Calu3 (cell line): ENCODE results near the gene TGIF2. TPM values are rescaled to one million over a fixed set of nuclear protein-coding genes. Genes with fewer than 3 reads are reported as not detected.
"Not testable (repeated sequence)": the region's sequence is repeated elsewhere in the genome, so short reads cannot be mapped to it uniquely, and the experiment has no call there.

Experiments used
- BruUV-seq: library from RNA; stranded (reverse); fragments of 400-500 nt; replicated peaks from 2 replicates; lab custom pipeline; 2021; lab: Mats Ljungman, UMichigan
- CTCF ChIA-PET: fragments of 300-600 bp; sonication (Branson Sonifier 250); formaldehyde crosslinking; loops from one replicate; lab custom pipeline; 2022; ENCODE audit warnings: antibody characterized with exemption; lab: Charles Lee
- DNase-seq: peaks from one replicate; pipeline ENCODE4 v3.0.0; 2022
- H3K27ac Mint-ChIP-seq: one replicate; pipeline ENCODE4 v1.8.0; 2022; ENCODE audit warnings: mixed read lengths; ENCODE audit not compliant: unreplicated experiment
- H3K27me3 Mint-ChIP-seq: one replicate; pipeline ENCODE4 v1.8.0; 2022; ENCODE audit warnings: mixed read lengths; ENCODE audit not compliant: unreplicated experiment
- H3K36me3 Mint-ChIP-seq: one replicate; pipeline ENCODE4 v1.8.0; 2022; ENCODE audit warnings: mild to moderate bottlenecking, moderate library complexity, mixed read lengths; ENCODE audit not compliant: insufficient read depth, unreplicated experiment
- H3K4me1 Mint-ChIP-seq: one replicate; pipeline ENCODE4 v1.8.0; 2022; ENCODE audit warnings: mild to moderate bottlenecking, low read depth, mixed read lengths; ENCODE audit not compliant: unreplicated experiment
- H3K4me3 Mint-ChIP-seq: one replicate; pipeline ENCODE4 v1.8.0; 2022; ENCODE audit warnings: mild to moderate bottlenecking, low read depth, moderate library complexity, mixed read lengths; ENCODE audit not compliant: unreplicated experiment
- H3K9me3 Mint-ChIP-seq: one replicate; pipeline ENCODE4 v1.8.0; 2022; ENCODE audit warnings: low read depth, mixed read lengths; ENCODE audit not compliant: unreplicated experiment
- CTCF ChIP-seq: fragments of 200-600 bp; IDR thresholded peaks from one replicate; pipeline ENCODE4 v1.8.0; 2022; ENCODE audit warnings: antibody characterized with exemption; ENCODE audit not compliant: unreplicated experiment
- intact Hi-C: fragments of 100-400 bp; cut with micrococcal nuclease; formaldehyde crosslinking; loops from one replicate; pipeline ENCODE4 v1.10.0; 2022; ENCODE audit not compliant: unreplicated experiment
- total RNA-seq: library from RNA; stranded (reverse); gene quantifications from 2 replicates; pipeline ENCODE4 v1.2.3, GENCODE V29; 2022

The TGIF2 gene
- total RNA-seq, 1 experiment from 2014 or later: 39.4 TPM

- intact Hi-C loops: loop anchor here (5.0 kb wide), 1 partner anchor 48 kb away; no protein-coding TSS in a partner anchor
- Mint-ChIP-seq H3K4me1 (peaks cover 33% of the 10 kb centered on the region), H3K9me3 (no peaks in the 10 kb centered on the region), H3K27ac (peak within 1 kb of the TSS; percentile 91), H3K4me3 (peak within 1 kb of the TSS; percentile 99), H3K27me3 (peaks cover 14% of the 10 kb centered on the region), H3K36me3 (peaks cover 67% of the 10 kb centered on the region)
- BruUV-seq: no TSS peak
- CTCF ChIA-PET: interaction anchor here (0.6 to 2.3 kb wide), 15 partner anchors 8 to 504 kb away, joined by 3 to 14 read pairs (median 5); partner anchors contain the start of gene TGIF2
- TF ChIP-seq CTCF: peak; percentile 93
- peak; percentile 100 for DNase-seq
Measured at GRCh38 chr20:36605399-36606157, 32.2 kb downstream of the TGIF2 start, which contains the start of gene RAB5IF. Gene RAB5IF, plus strand, starts transcription at chr20:36605779. Its CDS starts 173 bp downstream, at chr20:36605952.

- intact Hi-C loops: loop anchor here (5.0 kb wide), 1 partner anchor 49 kb away; no protein-coding TSS in a partner anchor
- peak overlapping the region; percentile 99 for H3K4me3 Mint-ChIP-seq
- H3K9me3 Mint-ChIP-seq: no peaks in the 10 kb centered on the region
- H3K27ac Mint-ChIP-seq: peak overlapping the region; percentile 91
- BruUV-seq: TSS peak; percentile 32
- peaks cover 74% of the 10 kb centered on the region for H3K36me3 Mint-ChIP-seq
- DNase-seq: peak; percentile 60
- H3K4me1 Mint-ChIP-seq: peaks cover 33% of the 10 kb centered on the region
- peaks cover 10% of the 10 kb centered on the region for H3K27me3 Mint-ChIP-seq
- CTCF ChIA-PET: interaction anchor here (0.5 to 2.3 kb wide), 14 partner anchors 8 to 576 kb away, joined by 3 to 14 read pairs (median 6); partner anchors contain the start of gene TGIF2
- TF ChIP-seq CTCF: no peak
Measured at GRCh38 chr20:36606158-36607066, 33.0 kb downstream of the TGIF2 start.

GRCh38 chr20:36607586-36608387 is 34.4 kb downstream of the TGIF2 start:
- peak overlapping the region; percentile 72 for H3K27ac Mint-ChIP-seq
- TF ChIP-seq CTCF: no peak
- DNase-seq: peak; percentile 66
- intact Hi-C loops: loop anchor here (5.0 kb wide), 1 partner anchor 50 kb away; no protein-coding TSS in a partner anchor
- no peaks in the 10 kb centered on the region for H3K27me3 Mint-ChIP-seq
- CTCF ChIA-PET: interaction anchor here (0.6 to 0.7 kb wide), 4 partner anchors 14 to 190 kb away, joined by 3 read pairs; no protein-coding TSS in a partner anchor
- H3K36me3 Mint-ChIP-seq: peaks cover 85% of the 10 kb centered on the region
- BruUV-seq: no TSS peak
- H3K4me1 Mint-ChIP-seq: peaks cover 39% of the 10 kb centered on the region
- peak overlapping the region; percentile 99 for H3K4me3 Mint-ChIP-seq
- H3K9me3 Mint-ChIP-seq: no peaks in the 10 kb centered on the region

GRCh38 chr20:36608388-36608728 is 35.0 kb downstream of the TGIF2 start:
- peak overlapping the region; percentile 99 for H3K4me3 Mint-ChIP-seq
- peaks cover 91% of the 10 kb centered on the region for H3K36me3 Mint-ChIP-seq
- DNase-seq: not testable (repeated sequence)

More at GRCh38 chr20:36608388-36608728, 35.0 kb downstream of the TGIF2 start:
- H3K9me3 Mint-ChIP-seq, H3K27ac Mint-ChIP-seq, BruUV-seq, H3K27me3 Mint-ChIP-seq: not testable (repeated sequence)
- intact Hi-C loops: loop anchor here (5.0 kb wide), 1 partner anchor 51 kb away; no protein-coding TSS in a partner anchor
- H3K4me1 Mint-ChIP-seq: peaks cover 45% of the 10 kb centered on the region
- CTCF ChIA-PET: interaction anchor here (0.7 kb wide), 1 partner anchor 110 kb away, joined by 3 read pairs; no protein-coding TSS in a partner anchor
